HG03025 (cell line): ENCODE measurements around the gene KLHL10.
"Not testable (repeated sequence)": the region's sequence is repeated elsewhere in the genome, so short reads cannot be mapped to it uniquely, and the experiment has no call there.

Experiments used
- ATAC-seq: cut with Tn5 transposase; IDR thresholded peaks from one replicate; pipeline ENCODE4 v1.9.1; 2021; ENCODE audit warnings: mild to moderate bottlenecking, moderate library complexity; ENCODE audit not compliant: unreplicated experiment, low FRiP score

The KLHL10 gene

DNA sequence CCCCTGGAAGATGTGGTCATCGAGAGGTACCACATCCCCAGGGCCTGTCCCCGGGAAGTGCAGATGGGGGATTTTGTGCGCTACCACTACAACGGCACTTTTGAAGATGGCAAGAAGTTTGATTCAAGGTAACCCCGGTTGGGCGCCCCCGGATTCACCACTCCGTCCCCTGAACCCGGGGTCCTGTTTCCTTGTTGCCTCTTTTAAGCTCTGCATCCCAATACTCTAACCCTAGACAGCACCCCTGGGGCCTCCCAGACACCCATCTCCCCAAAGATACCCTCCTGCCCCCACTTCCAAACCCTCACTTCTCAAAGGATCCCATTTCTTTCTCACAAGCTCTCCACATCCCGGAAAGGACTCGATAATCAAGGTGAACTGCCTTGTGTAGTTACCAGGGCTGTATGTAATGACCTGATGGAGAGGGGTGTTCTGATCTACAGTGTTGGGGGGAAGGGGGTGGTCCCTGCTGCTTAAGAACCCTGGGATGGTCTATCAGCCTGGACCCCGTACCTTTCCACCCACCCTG is 24.4 kb upstream of the KLHL10 start:
- no peak for ATAC-seq

DNA sequence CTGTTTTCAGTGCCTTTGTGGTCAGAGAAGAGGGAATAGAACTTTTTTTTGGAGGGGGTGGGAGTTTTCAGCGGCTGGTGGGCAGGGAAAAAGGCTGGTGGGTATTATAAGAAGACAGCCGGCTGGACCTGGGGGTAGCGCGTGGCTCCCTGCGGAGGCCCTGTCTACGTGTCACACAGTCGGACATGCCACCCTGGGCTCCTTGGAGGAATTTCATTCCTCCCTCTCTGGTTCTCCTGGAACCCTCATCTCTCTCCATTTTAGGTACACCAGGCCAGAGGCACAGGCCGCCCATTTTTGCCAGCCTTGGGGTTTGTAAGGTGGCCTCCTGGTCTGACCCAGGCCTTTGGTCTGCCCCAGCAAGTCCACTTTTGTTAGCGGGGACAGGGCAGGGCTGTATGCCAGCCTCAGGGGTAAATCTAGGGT is 23.9 kb upstream of the KLHL10 start:
- no peak for ATAC-seq

DNA sequence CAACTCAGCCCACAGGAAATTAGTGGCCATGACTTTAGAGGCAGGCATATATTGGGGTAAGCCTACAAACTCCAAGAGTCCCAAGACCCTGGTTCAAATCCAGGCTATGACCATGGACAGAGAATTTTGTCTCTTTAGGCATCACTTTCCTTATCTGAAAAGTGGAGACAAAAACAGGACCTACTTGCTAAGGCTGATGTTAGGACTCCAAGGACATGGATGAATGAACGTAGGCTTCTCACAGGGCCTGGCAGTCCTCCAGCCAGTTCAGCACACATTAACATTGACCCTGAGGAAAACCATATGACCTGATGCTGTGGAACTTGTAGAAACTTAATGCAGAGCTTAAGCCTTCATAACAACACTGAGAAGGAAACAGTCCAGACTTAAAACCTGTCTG is 23.4 kb upstream of the KLHL10 start:
- no peak for ATAC-seq

DNA sequence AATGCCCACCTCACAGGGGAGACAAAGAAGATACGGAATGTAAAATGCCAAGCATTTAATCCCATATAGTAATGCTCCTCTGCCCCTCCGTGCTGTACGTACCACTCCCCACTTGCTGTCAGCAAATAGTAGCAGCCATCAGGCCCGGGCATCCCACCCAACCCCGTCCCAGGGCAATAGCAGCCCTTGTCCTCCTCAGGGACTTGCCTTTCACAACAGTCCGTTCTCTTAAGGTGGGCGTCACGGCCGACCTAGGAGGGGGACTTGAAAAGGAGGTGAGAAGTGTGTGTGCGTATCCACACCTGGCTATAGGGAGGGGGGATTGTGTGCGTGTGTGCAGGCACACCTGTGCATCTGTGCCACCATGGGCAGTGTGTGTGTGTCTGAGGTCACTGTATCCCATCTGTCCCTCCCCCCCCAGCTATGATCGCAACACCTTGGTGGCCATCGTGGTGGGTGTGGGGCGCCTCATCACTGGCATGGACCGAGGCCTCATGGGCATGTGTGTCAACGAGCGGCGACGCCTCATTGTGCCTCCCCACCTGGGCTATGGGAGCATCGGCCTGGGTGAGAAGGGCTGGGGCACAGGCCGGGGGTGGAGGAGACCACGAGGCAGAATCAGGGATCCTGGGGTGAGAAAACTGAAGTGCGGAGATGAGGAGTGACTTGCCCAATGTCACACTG is 20.8 kb upstream of the KLHL10 start:
- ATAC-seq: no peak

DNA sequence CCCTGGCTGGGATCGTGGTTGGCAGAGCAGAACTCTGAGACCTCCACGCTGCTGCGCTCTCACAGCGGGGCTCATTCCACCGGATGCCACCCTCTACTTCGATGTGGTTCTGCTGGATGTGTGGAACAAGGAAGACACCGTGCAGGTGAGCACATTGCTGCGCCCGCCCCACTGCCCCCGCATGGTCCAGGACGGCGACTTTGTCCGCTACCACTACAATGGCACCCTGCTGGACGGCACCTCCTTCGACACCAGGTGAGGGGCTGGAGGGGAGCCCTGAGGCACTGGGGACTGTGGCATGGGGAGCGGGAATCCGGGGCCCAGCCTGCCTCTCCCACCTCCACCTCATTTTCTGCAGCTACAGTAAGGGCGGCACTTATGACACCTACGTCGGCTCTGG is 19.6 kb upstream of the KLHL10 start:
- no peak for ATAC-seq

DNA sequence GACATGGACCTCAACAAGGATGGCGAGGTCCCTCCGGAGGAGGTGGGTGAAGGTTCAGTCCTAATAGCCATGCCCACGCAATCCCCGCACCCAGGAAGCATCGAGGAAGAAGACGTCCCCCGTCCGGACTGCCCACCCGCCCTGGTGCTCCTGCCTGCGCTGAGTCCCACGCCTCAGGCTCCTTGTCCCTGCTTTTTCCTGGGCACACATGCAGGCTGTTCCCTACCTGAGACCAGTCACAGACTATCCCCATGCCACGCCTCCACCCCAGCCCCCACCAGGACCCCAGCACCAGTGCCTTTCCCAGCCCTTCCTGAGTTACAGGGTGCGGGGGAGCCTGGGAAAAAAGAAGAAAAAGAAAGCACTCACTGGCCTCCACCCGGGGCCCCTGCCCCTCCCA is 15.8 kb upstream of the KLHL10 start:
- no peak for ATAC-seq

DNA sequence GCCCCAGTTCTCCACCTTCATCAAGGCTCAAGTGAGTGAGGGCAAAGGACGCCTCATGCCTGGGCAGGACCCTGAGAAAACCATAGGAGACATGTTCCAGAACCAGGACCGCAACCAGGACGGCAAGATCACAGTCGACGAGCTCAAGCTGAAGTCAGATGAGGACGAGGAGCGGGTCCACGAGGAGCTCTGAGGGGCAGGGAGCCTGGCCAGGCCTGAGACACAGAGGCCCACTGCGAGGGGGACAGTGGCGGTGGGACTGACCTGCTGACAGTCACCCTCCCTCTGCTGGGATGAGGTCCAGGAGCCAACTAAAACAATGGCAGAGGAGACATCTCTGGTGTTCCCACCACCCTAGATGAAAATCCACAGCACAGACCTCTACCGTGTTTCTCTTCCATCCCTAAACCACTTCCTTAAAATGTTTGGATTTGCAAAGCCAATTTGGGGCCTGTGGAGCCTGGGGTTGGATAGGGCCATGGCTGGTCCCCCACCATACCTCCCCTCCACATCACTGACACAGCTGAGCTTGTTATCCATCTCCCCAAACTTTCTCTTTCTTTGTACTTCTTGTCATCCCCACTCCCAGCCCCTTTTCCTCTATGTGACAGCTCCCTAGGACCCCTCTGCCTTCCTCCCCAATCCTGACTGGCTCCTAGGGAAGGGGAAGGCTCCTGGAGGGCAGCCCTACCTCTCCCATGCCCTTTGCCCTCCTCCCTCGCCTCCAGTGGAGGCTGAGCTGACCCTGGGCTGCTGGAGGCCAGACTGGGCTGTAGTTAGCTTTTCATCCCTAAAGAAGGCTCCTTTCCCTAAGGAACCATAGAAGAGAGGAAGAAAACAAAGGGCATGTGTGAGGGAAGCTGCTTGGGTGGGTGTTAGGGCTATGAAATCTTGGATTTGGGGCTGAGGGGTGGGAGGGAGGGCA is 15.1 kb upstream of the KLHL10 start:
- ATAC-seq: no peak

DNA sequence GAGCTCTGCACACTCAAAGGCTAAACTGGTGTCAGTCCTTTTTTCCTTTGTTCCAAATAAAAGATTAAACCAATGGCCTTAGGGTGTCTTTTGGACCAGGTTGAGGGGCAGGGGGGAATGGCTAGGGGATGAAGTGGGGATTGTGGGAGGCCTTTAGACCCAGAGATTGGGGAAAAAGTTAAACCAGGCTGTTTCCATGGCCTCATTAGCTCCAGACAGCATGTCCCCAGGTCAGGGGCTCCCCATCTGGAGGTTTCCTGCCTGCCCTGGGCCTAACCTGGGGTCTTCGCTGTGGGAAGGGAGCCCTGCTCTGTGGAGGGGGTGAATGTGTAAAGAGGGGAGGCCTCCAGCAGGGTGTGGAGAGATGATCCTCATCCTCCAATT is 14.5 kb upstream of the KLHL10 start:
- ATAC-seq: no peak

DNA sequence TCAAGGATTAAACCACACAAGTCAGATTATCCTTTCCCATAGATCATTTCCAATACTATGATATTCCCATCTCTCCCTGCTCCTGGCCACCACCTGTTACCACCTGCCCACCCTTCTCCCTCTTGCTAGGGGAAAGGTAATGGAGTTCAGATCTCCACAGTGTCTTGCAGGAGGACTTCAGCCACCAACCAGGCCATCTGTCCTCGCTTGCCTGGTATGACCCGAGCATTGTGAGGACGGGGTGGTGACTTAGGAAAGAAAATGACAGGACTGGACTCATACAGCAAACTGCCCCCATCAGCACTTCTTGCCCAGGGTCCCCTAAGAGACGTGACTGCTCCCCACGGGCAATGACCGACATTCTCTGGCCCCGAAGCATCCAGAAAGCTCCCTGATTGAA is 14.0 kb upstream of the KLHL10 start:
- ATAC-seq: no peak

DNA sequence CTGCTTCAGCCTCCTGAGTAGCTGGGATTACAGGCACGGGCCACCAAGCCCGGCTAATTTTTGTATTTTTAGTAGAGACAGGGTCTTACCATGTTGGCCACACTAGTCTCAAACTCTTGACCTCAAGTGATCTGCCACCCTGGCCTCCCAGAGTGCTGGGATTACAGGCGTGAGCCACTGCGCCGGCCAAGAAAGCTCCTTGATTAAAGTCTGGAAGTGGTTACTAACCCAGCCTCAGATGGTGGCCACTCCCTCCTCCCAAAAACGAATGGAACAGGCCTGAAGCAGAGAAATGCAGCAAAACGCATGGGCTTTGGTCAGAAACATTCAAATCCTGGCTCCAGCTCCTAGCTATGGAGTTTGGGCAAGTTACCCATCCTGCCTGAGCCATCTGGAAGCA is 13.5 kb upstream of the KLHL10 start:
- no peak for ATAC-seq

DNA sequence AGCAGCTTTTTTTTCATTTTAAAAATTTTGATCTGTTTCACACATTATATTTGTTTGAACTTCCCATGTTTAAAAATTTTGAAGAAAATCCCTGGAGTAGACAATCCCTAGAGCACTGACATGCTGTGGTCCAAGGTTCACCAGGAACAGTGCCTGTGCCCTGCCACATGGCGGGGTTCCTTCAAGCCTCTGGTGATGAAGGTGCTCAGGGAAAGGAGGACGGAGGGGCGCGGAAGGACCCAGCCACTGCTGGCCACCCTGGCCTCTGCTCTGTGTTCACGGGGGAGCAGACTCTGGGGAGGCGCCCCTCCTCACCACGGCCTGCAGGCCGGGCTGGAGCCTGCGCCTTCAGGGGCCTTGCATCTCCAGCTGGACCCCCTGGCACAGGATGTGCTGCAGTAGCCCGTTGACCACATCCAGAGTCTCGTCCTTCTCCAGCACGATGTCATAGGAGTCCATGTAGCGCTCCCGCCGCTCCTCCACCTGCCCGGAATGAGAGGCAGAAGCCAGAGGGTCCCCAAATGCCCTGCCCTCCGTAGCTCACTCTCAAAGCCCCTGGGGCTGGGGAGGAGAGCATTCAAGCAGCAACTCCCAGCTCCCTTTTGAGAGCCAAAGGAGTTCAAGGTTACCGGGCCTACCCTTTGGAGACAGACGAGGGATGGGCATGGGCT is 12.3 kb upstream of the KLHL10 start:
- ATAC-seq: no peak

DNA sequence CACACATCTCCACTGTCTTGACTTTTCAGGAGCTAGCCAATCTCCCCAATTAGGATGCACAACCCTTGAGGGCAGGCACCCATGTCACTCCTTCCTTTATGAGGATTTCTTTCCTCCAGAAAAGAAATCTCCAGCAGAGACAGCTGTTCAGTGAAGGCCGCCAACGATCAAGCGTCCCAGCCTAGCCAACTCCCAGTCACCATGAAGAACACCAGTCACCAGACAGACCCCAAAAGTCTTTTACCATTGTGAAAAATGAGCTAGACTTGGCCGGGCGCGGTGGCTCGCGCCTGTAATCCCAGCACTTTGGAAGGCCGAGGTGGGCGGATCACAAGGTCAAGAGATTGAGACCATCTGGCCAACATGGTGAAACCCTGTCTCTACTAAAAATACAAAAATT is 7.7 kb upstream of the KLHL10 start:
- ATAC-seq: not testable (repeated sequence)

DNA sequence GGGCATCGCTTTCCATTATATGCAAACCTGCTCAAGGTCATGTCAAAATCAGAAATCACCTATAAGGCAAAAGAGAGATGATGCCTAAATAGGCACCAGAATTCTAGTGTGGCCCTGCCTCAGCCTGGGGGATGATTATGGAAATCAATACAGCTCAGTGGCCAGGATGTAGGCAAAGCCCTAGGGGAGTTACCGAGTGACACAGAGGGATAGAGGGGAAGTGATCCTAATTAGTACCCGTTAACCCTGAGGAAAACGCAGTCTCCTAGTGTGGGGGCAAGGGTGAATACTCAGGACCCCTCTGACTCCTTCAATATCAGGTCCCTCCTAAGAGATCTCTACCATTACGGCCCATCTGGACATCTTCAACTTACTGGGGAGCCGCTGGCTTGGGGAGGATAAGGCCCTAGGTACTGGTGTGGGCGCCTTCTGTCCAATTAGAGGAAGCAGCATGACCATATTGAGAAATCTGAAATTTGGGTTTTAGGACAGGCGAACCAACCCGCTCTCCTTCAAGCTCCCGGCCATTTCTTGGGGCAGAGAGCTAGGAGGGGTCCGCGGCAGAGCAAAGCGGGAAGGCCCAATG is 2.3 kb upstream of the KLHL10 start:
- no peak for ATAC-seq

DNA sequence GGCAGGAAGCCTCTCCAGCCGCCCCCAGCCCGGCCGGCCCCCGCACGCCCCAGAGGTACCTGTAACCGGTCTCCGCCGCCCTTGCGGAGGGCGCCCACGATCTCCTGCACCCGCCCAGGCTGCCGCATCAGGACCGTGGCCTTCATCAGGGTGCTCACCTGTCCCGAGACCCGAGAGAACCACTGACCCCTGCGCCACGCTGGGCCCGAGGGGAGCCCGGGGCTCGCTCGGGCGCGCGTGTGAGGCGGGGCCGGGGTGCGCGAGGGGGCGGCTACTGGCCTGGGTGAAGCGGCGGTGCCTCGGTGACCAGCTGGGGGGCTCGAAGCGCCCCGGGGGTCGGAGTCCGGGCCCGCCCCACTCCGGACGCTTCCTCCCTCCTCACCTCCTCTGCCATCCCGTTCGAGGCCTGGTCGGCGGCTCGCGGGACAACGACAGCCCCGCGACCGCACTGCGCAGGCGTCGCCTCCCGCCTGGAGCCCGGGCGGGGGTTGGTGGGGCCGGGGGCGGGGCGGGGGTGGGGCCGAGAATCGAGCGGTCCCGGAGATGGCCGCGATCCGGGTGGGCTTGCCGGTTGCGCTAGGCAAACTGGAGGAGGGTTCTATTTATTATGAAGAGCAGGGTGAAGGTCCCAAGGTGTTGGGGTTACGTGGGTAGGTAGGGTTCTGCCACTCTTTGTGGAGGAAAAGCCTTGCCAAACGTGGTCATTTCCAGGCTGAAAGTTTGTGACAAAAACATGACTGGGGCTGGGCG is 1.6 kb upstream of the KLHL10 start, which contains the start of gene NT5C3B:
Gene NT5C3B, minus strand, starts transcription at position 433 of the 750 bp plus-strand sequence. Its CDS starts 39 bp downstream, at position 394.
- ATAC-seq: no peak

DNA sequence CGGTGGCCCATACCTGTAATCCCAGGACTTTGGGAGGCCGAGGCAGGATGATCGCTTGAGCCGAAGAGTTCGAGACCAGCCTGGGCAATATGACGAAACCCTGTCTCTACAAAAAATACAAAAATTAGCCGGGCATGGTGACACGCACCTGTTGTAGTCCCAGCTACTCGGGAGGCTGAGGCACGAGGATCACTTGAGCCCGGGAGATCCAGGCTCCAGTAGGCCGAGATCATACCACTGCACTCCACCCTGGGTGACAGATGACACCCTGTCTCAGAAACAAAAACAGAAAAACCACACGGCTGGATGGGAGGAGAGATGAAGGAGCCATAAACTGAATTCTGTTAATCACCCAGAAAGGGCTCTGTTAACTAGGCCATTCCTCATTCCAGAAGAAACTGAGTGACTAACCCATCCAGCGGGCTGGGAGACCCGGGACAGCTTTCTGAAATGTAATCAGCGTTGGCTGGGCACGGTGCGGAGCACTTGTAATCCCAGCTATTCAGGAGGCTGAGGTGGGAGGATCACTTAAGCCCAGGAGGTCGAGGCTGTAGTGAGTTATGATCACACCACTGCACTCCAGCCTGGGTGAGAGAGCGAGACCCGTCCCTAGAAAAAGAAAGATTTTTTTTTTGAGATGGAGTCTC is 952 bp upstream of the KLHL10 start:
- ATAC-seq: no peak

DNA sequence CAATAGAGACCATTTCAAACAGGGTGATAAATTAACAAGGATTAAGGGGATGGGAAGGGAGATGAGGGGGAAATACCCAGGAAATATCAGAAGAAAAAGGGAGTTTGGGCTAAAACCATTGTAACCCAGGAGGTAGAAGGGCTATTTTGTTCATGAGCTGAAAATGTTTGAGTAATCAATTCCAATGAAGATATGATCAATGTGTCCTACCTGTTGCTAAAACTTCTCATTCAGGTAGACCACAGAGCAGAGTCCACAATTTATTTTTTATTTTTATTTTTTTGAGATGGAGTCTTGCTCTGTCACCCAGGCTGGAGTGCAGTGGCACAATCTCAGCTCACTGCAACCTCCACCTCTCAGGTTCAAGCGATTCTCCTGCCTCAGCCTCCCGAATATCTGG is 1.8 kb downstream of the KLHL10 start:
- not testable (repeated sequence) for ATAC-seq

DNA sequence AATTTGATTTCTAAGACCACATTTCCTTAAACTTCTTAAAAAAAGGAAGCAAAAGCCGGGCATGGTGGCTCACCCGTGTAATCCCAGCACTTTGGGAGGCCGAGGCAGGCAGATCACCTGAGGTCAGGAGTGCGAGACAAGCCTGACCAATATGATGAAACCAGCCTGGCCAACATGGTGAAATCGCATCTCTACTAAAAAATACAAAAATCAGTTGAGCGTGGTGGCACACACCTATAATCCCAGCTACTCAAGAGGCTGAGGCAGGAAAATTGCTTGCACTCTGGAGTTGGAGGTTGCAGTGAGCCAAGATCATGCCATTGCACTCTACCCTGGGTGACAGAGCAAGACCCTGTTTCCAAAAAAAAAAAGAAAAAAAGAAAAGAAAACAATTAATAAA is 3.2 kb downstream of the KLHL10 start:
- ATAC-seq: not testable (repeated sequence)

DNA sequence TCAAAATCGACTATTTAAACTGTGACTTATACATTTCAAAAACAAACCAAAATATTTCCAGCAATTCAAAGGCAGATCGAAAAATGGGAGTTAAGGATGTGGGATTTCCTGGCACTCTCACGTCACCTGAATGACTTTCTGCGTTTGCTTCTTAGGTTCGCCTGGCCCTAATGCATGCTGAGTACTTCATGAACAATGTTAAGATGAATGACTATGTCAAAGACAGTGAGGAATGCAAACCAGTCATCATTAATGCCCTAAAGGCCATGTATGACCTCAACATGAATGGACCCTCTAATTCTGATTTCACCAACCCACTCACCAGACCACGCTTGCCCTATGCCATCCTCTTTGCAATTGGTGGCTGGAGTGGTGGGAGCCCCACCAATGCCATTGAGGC is 7.3 kb downstream of the KLHL10 start:
- no peak for ATAC-seq

DNA sequence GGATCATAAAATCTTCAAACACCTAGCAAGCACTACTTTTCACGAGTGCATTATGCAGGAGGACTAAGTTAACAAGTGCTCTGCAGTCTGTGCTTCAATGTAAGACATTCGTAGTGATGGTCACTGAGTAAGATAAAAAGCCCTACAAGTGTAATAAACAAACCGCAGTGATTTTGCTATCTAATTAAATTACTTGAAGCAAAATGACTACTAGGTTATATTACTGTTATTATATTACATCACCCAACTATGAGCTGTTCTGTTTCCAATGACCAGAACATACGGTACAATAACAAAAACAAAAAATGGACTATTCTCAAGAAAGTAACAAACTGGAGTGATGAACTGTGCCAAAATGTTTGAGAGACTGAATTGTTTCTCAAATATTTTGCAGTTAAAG is 11.2 kb downstream of the KLHL10 start:
- no peak for ATAC-seq
